H1 (cell line): ENCODE measurements around the gene GRM1. TPM values are rescaled to one million over a fixed set of nuclear protein-coding genes. Genes with fewer than 3 reads are reported as not detected.

Source experiments
- CTCF ChIA-PET: fragments of 300-600 bp; sonication (Branson Sonifier 250); formaldehyde crosslinking; loops from one replicate; lab custom pipeline; 2021; ENCODE audit not compliant: partially characterized antibody; lab: Charles Lee
- POLR2A ChIA-PET: fragments of 300-600 bp; sonication (Branson Sonifier 250); formaldehyde crosslinking; loops from one replicate; lab custom pipeline; 2021; ENCODE audit warnings: inconsistent platforms; ENCODE audit not compliant: partially characterized antibody; lab: Charles Lee
- DNase-seq, 2 experiments: peaks; one replicate each; pipeline versions ENCODE4 v3.0.0 to v3.0.0-alpha.2; 2010 to 2022; ENCODE audit warnings: low spot score in 2 of 2, low read depth in 1 of 2, mixed read lengths in 1 of 2
- FAIRE-seq: peaks from 2 replicates; lab custom pipeline; 2011; peaks lifted over from hg19 to GRCh38; lab: Jason Lieb, UNC
- H2AFZ ChIP-seq: 2 replicates; pipeline ENCODE4 v1.8.1; 2012; ENCODE audit warnings: low read length, inconsistent platforms
- H2AK5ac ChIP-seq: 2 replicates; pipeline ENCODE4 v1.6.1; 2013; ENCODE audit warnings: low read depth, low read length
- H2BK120ac ChIP-seq: replicated peaks from 2 replicates; pipeline ENCODE3; 2013; ENCODE audit warnings: low read depth, low read length, inconsistent platforms
- H2BK12ac ChIP-seq: 2 replicates; pipeline ENCODE4 v1.6.1; 2013; ENCODE audit warnings: low read depth, low read length
- H2BK15ac ChIP-seq: 2 replicates; pipeline ENCODE4 v1.6.1; 2013; ENCODE audit warnings: low read length
- H2BK20ac ChIP-seq: 2 replicates; pipeline ENCODE4 v1.6.1; 2013; ENCODE audit warnings: low read length
- H2BK5ac ChIP-seq: 2 replicates; pipeline ENCODE4 v1.6.1; 2013; ENCODE audit warnings: low read depth, low read length
- H3K14ac ChIP-seq: 2 replicates; pipeline ENCODE4 v1.6.1; 2013; ENCODE audit warnings: inconsistent platforms; ENCODE audit not compliant: insufficient read length
- H3K18ac ChIP-seq: 2 replicates; pipeline ENCODE4 v1.6.1; 2013; ENCODE audit warnings: low read length; ENCODE audit errors: extremely low read depth
- H3K23ac ChIP-seq: 2 replicates; pipeline ENCODE4 v1.6.1; 2013; ENCODE audit warnings: inconsistent platforms; ENCODE audit not compliant: insufficient read length
- H3K23me2 ChIP-seq: 2 replicates; pipeline ENCODE4 v1.6.1; 2013; ENCODE audit warnings: low read depth, low read length
- H3K27ac ChIP-seq: 2 replicates; pipeline ENCODE4 v1.6.1; 2011; ENCODE audit warnings: low read depth, low read length, inconsistent platforms
- H3K27me3 ChIP-seq, 4 experiments: replicated peaks in 1 of 4; 1 replicate in 1 of 4; 2 replicates in 3 of 4; pipeline versions ENCODE4 v1.6.1 to v1.8.1; 2011 to 2013; ENCODE audit warnings: low read length in 3 of 4, mild to moderate bottlenecking in 3 of 4, inconsistent platforms in 2 of 4, mixed read lengths in 2 of 4, moderate library complexity in 1 of 4; ENCODE audit not compliant: control insufficient read depth in 3 of 4, insufficient read depth in 3 of 4; ENCODE audit errors: extremely low read depth in 1 of 4
- H3K36me3 ChIP-seq, 4 experiments: 2 replicates each; pipeline versions ENCODE4 v1.6.1 to v1.8.1; 2011 to 2013; ENCODE audit warnings: mild to moderate bottlenecking in 4 of 4, low read length in 3 of 4, moderate library complexity in 2 of 4, control low read depth in 1 of 4, inconsistent platforms in 1 of 4; ENCODE audit not compliant: insufficient read depth in 4 of 4, control insufficient read depth in 2 of 4
- H3K4ac ChIP-seq: replicated peaks from 2 replicates; pipeline ENCODE3; 2013; ENCODE audit warnings: low read length, low read depth, mixed read lengths, inconsistent platforms; ENCODE audit not compliant: insufficient read length
- H3K4me1 ChIP-seq, 4 experiments: replicated peaks in 1 of 4; 1 replicate in 1 of 4; 2 replicates in 3 of 4; pipeline versions ENCODE4 v1.6.1 to v1.8.1; 2011 to 2013; ENCODE audit warnings: low read length in 3 of 4, inconsistent platforms in 2 of 4, mixed read lengths in 1 of 4; ENCODE audit not compliant: insufficient read depth in 4 of 4, control insufficient read depth in 3 of 4
- H3K4me2 ChIP-seq, 2 experiments: 2 replicates each; pipeline versions ENCODE4 v1.6.1 to v1.8.1; 2011 to 2013; ENCODE audit warnings: low read depth in 2 of 2, low read length in 2 of 2, control low read depth in 1 of 2, inconsistent platforms in 1 of 2, mild to moderate bottlenecking in 1 of 2; ENCODE audit not compliant: insufficient read depth in 1 of 2
- H3K4me3 ChIP-seq, 4 experiments: fragments of 200-600, 300-600 bp in 1 of 4; sonication (generic), shearing (Covaris generic), sonication (Bioruptor Twin) in 1 of 4; 2 replicates each; pipeline versions ENCODE4 v1.5.1 to v1.8.1; 2011 to 2016; ENCODE audit warnings: low read length in 4 of 4, low read depth in 3 of 4, control low read depth in 2 of 4, inconsistent platforms in 2 of 4, mild to moderate bottlenecking in 2 of 4, mixed read lengths in 1 of 4, moderate library complexity in 1 of 4; ENCODE audit not compliant: insufficient read depth in 2 of 4; ENCODE audit errors: extremely low read depth in 1 of 4
- H3K56ac ChIP-seq: replicated peaks from 2 replicates; pipeline ENCODE3; 2013; ENCODE audit warnings: low read depth, mild to moderate bottlenecking, mixed read lengths, low read length, inconsistent platforms; ENCODE audit not compliant: insufficient read length
- H3K79me1 ChIP-seq: 2 replicates; pipeline ENCODE4 v1.6.1; 2013; ENCODE audit warnings: low read depth, low read length, control low read depth
- H3K79me2 ChIP-seq, 2 experiments: 2 replicates each; pipeline versions ENCODE4 v1.6.1 to v1.8.1; 2012 to 2013; ENCODE audit warnings: low read length in 2 of 2, mild to moderate bottlenecking in 2 of 2, inconsistent platforms in 1 of 2; ENCODE audit not compliant: insufficient read depth in 2 of 2, control insufficient read depth in 1 of 2
- H3K9ac ChIP-seq, 4 experiments: replicated peaks in 1 of 4; 1 replicate in 1 of 4; 2 replicates in 3 of 4; pipeline versions ENCODE4 v1.6.1 to v1.8.1; 2011 to 2013; ENCODE audit warnings: low read depth in 3 of 4, low read length in 3 of 4, control low read depth in 2 of 4, mild to moderate bottlenecking in 2 of 4, moderate library complexity in 2 of 4, inconsistent platforms in 1 of 4; ENCODE audit errors: extremely low read depth in 1 of 4
- H3K9me3 ChIP-seq, 2 experiments: 2 replicates each; pipeline versions ENCODE4 v1.6.1 to v1.8.1; 2012 to 2013; ENCODE audit warnings: mild to moderate bottlenecking in 2 of 2, moderate library complexity in 2 of 2, control low read depth in 1 of 2, inconsistent platforms in 1 of 2, low read depth in 1 of 2, low read length in 1 of 2, mixed read lengths in 1 of 2; ENCODE audit not compliant: insufficient read depth in 2 of 2
- H4K20me1 ChIP-seq, 2 experiments: replicated peaks in 1 of 2; 2 replicates each; pipeline versions ENCODE3 to v1.8.1; 2011 to 2013; ENCODE audit warnings: inconsistent platforms in 2 of 2, low read length in 2 of 2, mild to moderate bottlenecking in 1 of 2; ENCODE audit not compliant: insufficient read depth in 2 of 2, control insufficient read depth in 1 of 2
- H4K5ac ChIP-seq: 2 replicates; pipeline ENCODE4 v1.6.1; 2013; ENCODE audit warnings: low read length, low read depth, mixed read lengths, inconsistent platforms; ENCODE audit not compliant: insufficient read length
- H4K8ac ChIP-seq: 2 replicates; pipeline ENCODE4 v1.8.0; 2013; ENCODE audit warnings: mild to moderate bottlenecking, moderate library complexity, low read length, inconsistent platforms; ENCODE audit not compliant: insufficient read depth; ENCODE audit errors: extremely low read depth
- H4K91ac ChIP-seq: replicated peaks from 2 replicates; pipeline ENCODE3; 2013; ENCODE audit warnings: low read length, mixed read lengths, inconsistent platforms; ENCODE audit not compliant: insufficient read length
- CTCF ChIP-seq, 3 experiments: IDR thresholded peaks; 1 replicate in 2 of 3; 2 replicates in 1 of 3; pipeline versions ENCODE4 v1.5.1 to v1.6.1; 2011; ENCODE audit warnings: low read length in 3 of 3, mild to moderate bottlenecking in 3 of 3, inconsistent platforms in 2 of 3, low read depth in 1 of 3, moderate library complexity in 1 of 3; ENCODE audit not compliant: insufficient read depth in 1 of 3; ENCODE audit errors: control extremely low read depth in 1 of 3
- POU5F1 ChIP-seq: IDR thresholded peaks from 2 replicates; pipeline ENCODE4 v1.6.1; 2011; ENCODE audit warnings: low read depth, mild to moderate bottlenecking, low read length, moderate library complexity
- RFX5 ChIP-seq: IDR thresholded peaks from 2 replicates; pipeline ENCODE4 v1.6.1; 2011; ENCODE audit warnings: low read depth, low read length, improper control_type of control experiment, borderline replicate concordance
- RXRA ChIP-seq: IDR thresholded peaks from 2 replicates; pipeline ENCODE4 v1.6.1; 2011; ENCODE audit warnings: low read depth, mild to moderate bottlenecking, low read length, moderate library complexity; ENCODE audit not compliant: insufficient read depth
- SRF ChIP-seq: IDR thresholded peaks from 2 replicates; pipeline ENCODE4 v1.6.1; 2011; ENCODE audit warnings: mild to moderate bottlenecking, low read depth, low read length, moderate library complexity
- WGBS, 2 experiments: shearing (Covaris generic) in 1 of 2; methylation state at CpG; one replicate each; pipeline versions ENCODE4 v1.1.6 to v1.1.7; 2013 to 2015; ENCODE audit warnings: low lambda C conversion rate in 2 of 2, mixed read lengths in 2 of 2, inconsistent platforms in 1 of 2, low coverage in 1 of 2, missing lambda C conversion rate in 1 of 2; ENCODE audit not compliant: insufficient replicate concordance in 2 of 2, insufficient coverage in 1 of 2, insufficient read length in 1 of 2; ENCODE audit errors: extremely low coverage in 1 of 2, missing lambda C conversion rate in 1 of 2; 5-methylcytosine and 5-hydroxymethylcytosine counted together
- polyA plus RNA-seq, 7 experiments: library from polyadenylated mRNA; depleted of rRNA in 3 of 7; stranded (reverse) in 5 of 7; unstranded in 2 of 7; fragments of >200 nt in 5 of 7; fragments of 200-250 nt in 2 of 7; gene quantifications; 1 replicate in 5 of 7; 2 replicates in 1 of 7; 4 replicates in 1 of 7; pipeline versions ENCODE4 v1.2.1 to v1.2.3, GENCODE V29; 2011 to 2013; ENCODE audit warnings: missing spikeins in 2 of 7, mixed read lengths in 2 of 7
- total RNA-seq: library from RNA; stranded (reverse); fragmentation: NEBNext Ultra II Directional; extraction: Animal tissue kit (Norgen Biotek cat#: 25700); gene quantifications from 2 replicates; pipeline ENCODE4 v1.2.1, GENCODE V29; 2021

GRM1 gene
- total and polyA plus RNA-seq, 2 of the 8 experiments (the other 6 are each of a cell fraction or from before 2014, with no cell fraction given) = 0.15 to 1.3 TPM

- no peak for TF ChIP-seq POU5F1
- TF ChIP-seq CTCF (IDR thresholded peaks at IDR 0.05; ENCODE audit: control extremely low read depth in 1 of 3, insufficient read depth in 1 of 3, low read depth in 1 of 3, low read length in 3 of 3) = no peak
- no peak for TF ChIP-seq SRF
- TF ChIP-seq RFX5 = no peak
- TF ChIP-seq RXRA = no peak
- Histone ChIP-seq H3K9ac (no peak overlapping the region), H2BK12ac (no peak overlapping the region), H2BK20ac (no peak overlapping the region), H3K56ac (no peak overlapping the region), H3K14ac (no peak overlapping the region), H2BK15ac (no peak overlapping the region), H3K18ac (no peak overlapping the region), H3K79me2 (no peaks in the 10 kb centered on the region), H3K4me2 (no peak overlapping the region), H3K4me1 (no peaks in the 10 kb centered on the region), H3K79me1 (no peaks in the 10 kb centered on the region), H3K23me2 (no peaks in the 10 kb centered on the region), H3K4ac (no peak overlapping the region), H2AFZ (peak overlapping the region; percentile 84; the same call in 1 of the 2 replicates), H4K20me1 (no peaks in the 10 kb centered on the region), H3K36me3 (no peaks in the 10 kb centered on the region), H3K27me3 (no peaks in the 10 kb centered on the region), H3K4me3 (no peak overlapping the region), H2BK5ac (no peak overlapping the region), H4K5ac (no peak overlapping the region), H2BK120ac (no peak overlapping the region), H3K27ac (no peak overlapping the region), H3K23ac (no peak overlapping the region), H3K9me3 (no peaks in the 10 kb centered on the region), H2AK5ac (no peak overlapping the region), H4K8ac (no peak overlapping the region), H4K91ac (no peak overlapping the region)
- ChIA-PET CTCF (no interaction called here), POLR2A (no interaction called here)
- FAIRE-seq = no peak
- WGBS, 2 experiments = 78% methylated on average over 2 of the region's 2 CpGs; no CpG with 5 or more reads in 1 of the 2 experiments
- no peak for DNase-seq
Measured at GRCh38 chr6:146277142-146277541, 248.3 kb downstream of the GRM1 start.
